NCI-H2081 treated with DMSO at 0.1 percent for 48 hours (cell line): ENCODE measurements around the gene FBXL19.

Experiments
- DNase-seq: peaks from one replicate; lab custom pipeline; 2025; lab: John Stamatoyannopoulos, UW

FBXL19 gene

GRCh38 chr16:30895627-30896260, 27.6 kb upstream of the FBXL19 start:
- DNase-seq, result no peak

- DNase-seq, result no peak
Observed at GRCh38 chr16:30896261-30896888, 27.0 kb upstream of the FBXL19 start, which contains the start of gene CTF1. Gene CTF1 (plus strand): TSS chr16:30896614. CDS start chr16:30896644, 30 bp downstream.

GRCh38 chr16:30896889-30897733, 26.3 kb upstream of the FBXL19 start:
- no peak for DNase-seq

GRCh38 chr16:30899794-30900193, 23.6 kb upstream of the FBXL19 start:
- DNase-seq, result no peak

GRCh38 chr16:30900588-30900987, 22.8 kb upstream of the FBXL19 start:
- no peak for DNase-seq

GRCh38 chr16:30901201-30902028, 22.0 kb upstream of the FBXL19 start:
- no peak for DNase-seq

GRCh38 chr16:30902029-30902972, 21.1 kb upstream of the FBXL19 start:
- no peak for DNase-seq

- DNase-seq, result no peak
Observed at GRCh38 chr16:30903002-30903401, 20.4 kb upstream of the FBXL19 start.

- no peak for DNase-seq
Observed at GRCh38 chr16:30903596-30903995, 19.8 kb upstream of the FBXL19 start.

- DNase-seq, result no peak
Observed at GRCh38 chr16:30904114-30904780, 19.1 kb upstream of the FBXL19 start.

- DNase-seq, result no peak
Observed at GRCh38 chr16:30907064-30907463, 16.3 kb upstream of the FBXL19 start.

GRCh38 chr16:30910427-30911029, 12.8 kb upstream of the FBXL19 start:
- DNase-seq, result no peak

GRCh38 chr16:30912794-30913412, 10.5 kb upstream of the FBXL19 start:
- DNase-seq, result no peak

GRCh38 chr16:30914830-30915229, 8.5 kb upstream of the FBXL19 start:
- no peak for DNase-seq

- no peak for DNase-seq
Observed at GRCh38 chr16:30918614-30919013, 4.8 kb upstream of the FBXL19 start.

GRCh38 chr16:30920891-30921290, 2.5 kb upstream of the FBXL19 start:
- no peak for DNase-seq

GRCh38 chr16:30921459-30921747, 2.0 kb upstream of the FBXL19 start:
- DNase-seq, result no peak

GRCh38 chr16:30921748-30922419, 1.5 kb upstream of the FBXL19 start:
- no peak for DNase-seq

GRCh38 chr16:30922420-30922959, 882 bp upstream of the FBXL19 start:
- peak; percentile 96 for DNase-seq
